Measurements from ENCODE around the gene S100A4. TPM values are rescaled to one million over a fixed set of nuclear protein-coding genes. Genes with fewer than 3 reads are reported as not detected.

S100A4 gene
- total and polyA plus RNA-seq, 4 donors = 44.0 to 2,351 (median 762) TPM

DNA sequence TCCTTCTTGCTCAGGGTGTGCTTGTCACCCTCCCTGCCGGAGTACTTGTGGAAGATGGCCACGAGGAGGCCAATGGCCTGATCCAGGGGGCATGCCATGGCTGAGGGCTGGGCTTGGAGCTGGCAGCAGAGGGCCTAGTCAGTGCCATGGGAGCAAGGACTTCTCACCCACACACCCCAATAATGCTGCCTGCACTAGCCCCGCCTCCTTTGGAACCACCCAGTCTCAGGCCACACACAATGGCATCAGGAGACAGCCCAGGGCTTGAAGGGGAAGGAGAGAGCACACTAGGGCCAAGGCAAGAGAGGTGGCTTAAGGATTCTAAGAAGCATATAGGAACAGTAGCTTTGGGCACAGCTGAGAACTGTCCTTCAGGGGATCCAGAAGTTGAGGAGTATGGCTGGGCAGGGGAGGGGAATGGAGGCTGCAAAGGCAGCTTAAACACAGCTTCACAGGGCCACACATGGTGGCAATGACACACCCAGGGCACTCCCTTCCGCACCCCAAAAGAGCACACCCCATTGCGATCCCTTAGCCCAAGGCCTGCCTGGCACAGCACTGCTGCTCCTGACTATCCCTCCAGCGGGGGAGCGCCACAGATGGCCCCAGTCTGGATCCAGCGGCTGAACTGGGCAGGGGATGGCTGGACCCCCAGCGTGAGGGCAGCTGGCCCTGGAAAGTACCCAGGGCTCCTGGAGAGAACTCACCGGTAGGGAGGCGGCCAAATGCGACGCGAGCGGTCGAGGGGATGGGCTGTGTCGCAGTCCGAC, 10.2 kb downstream of the S100A4 start, which contains the start of gene S100A6:
S100A6 (minus strand) TSS at position 750 of the 770 bp plus-strand sequence; CDS start at position 98, 652 bp downstream.
- Histone ChIP-seq H3K27ac (ENCODE audit: low read depth in 1 of 2, low read length in 1 of 2) (peak within 1 kb of the TSS; percentile 88 to 99), H3K9ac (ENCODE audit: insufficient read depth in 1 of 2, low read length in 2 of 2) (peak within 1 kb of the TSS; percentile 84 to 87), H3K9me3 (ENCODE audit: control insufficient read depth in 4 of 4, insufficient read depth in 3 of 4, low read length in 3 of 4) (no peaks in the 10 kb centered on the region), H3K4me3 (peak within 1 kb of the TSS; percentile 87), H3K27me3 (ENCODE audit: control insufficient read depth in 3 of 3, insufficient read depth in 3 of 3, low read length in 2 of 3) (no peaks in the 10 kb centered on the region), H3K36me3 (ENCODE audit: control insufficient read depth in 4 of 4, insufficient read depth in 4 of 4, low read length in 4 of 4) (peaks cover 0 to 3% (median 0%) of the 10 kb centered on the region in 4 donors), H3K4me1 (ENCODE audit: control insufficient read depth in 5 of 5, insufficient read depth in 5 of 5, low read length in 5 of 5) (peaks cover 0 to 32% (median 16%) of the 10 kb centered on the region in 5 donors)
- ATAC-seq (ENCODE audit: insufficient read depth, low FRiP score) (peak; percentile 43), DNase-seq (peak; percentile 26 to 49 (median 33))
- TF ChIP-seq, protein P1, sequence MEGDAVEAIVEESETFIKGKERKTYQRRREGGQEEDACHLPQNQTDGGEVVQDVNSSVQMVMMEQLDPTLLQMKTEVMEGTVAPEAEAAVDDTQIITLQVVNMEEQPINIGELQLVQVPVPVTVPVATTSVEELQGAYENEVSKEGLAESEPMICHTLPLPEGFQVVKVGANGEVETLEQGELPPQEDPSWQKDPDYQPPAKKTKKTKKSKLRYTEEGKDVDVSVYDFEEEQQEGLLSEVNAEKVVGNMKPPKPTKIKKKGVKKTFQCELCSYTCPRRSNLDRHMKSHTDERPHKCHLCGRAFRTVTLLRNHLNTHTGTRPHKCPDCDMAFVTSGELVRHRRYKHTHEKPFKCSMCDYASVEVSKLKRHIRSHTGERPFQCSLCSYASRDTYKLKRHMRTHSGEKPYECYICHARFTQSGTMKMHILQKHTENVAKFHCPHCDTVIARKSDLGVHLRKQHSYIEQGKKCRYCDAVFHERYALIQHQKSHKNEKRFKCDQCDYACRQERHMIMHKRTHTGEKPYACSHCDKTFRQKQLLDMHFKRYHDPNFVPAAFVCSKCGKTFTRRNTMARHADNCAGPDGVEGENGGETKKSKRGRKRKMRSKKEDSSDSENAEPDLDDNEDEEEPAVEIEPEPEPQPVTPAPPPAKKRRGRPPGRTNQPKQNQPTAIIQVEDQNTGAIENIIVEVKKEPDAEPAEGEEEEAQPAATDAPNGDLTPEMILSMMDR (IDR thresholded peaks at IDR 0.05; ENCODE audit: control extremely low read depth, extremely low read depth) = no peak
- WGBS, 2 donors = 4 to 15% methylated on average over 18 of the region's 18 CpGs

DNA sequence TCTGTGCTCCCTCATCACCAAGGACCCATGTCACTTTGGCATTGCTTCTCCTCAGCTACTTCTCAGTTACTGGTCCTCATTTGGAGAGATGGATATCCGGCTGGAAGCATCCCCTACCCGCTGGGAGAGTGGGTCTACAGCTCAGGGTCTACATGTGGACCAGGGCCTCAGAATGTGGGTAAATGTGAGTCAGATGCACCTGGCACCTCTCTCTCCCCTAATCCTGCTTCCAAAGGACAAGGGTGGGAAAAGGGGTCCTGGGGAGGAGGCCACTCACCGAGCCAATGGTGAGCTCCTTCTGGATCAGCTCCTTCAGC, 10.7 kb downstream of the S100A4 start:
- H3K36me3 ChIP-seq (ENCODE audit: control insufficient read depth in 4 of 4, insufficient read depth in 4 of 4, low read length in 4 of 4) = peaks cover 0 to 3% (median 0%) of the 10 kb centered on the region in 4 donors
- H3K4me1 ChIP-seq (ENCODE audit: control insufficient read depth in 5 of 5, insufficient read depth in 5 of 5, low read length in 5 of 5) = peaks cover 0 to 32% (median 16%) of the 10 kb centered on the region in 5 donors
- 65 to 83% methylated on average over 3 of the region's 3 CpGs for WGBS, 2 donors
- DNase-seq (no peak), ATAC-seq (ENCODE audit: insufficient read depth, low FRiP score) (no peak)
- H3K9me3 ChIP-seq (ENCODE audit: control insufficient read depth in 4 of 4, insufficient read depth in 3 of 4, low read length in 3 of 4) = no peaks in the 10 kb centered on the region
- peak overlapping the region in 1 of 2 donors; percentile 16 for H3K9ac ChIP-seq (ENCODE audit: insufficient read depth in 1 of 2, low read length in 2 of 2)
- peak overlapping the region; percentile 88 to 99 for H3K27ac ChIP-seq (ENCODE audit: low read depth in 1 of 2, low read length in 1 of 2)
- peak overlapping the region; percentile 87 for H3K4me3 ChIP-seq
- no peaks in the 10 kb centered on the region for H3K27me3 ChIP-seq (ENCODE audit: control insufficient read depth in 3 of 3, insufficient read depth in 3 of 3, low read length in 2 of 3)
- TF ChIP-seq, protein P1 (IDR thresholded peaks at IDR 0.05; ENCODE audit: control extremely low read depth, extremely low read depth) = no peak

DNA sequence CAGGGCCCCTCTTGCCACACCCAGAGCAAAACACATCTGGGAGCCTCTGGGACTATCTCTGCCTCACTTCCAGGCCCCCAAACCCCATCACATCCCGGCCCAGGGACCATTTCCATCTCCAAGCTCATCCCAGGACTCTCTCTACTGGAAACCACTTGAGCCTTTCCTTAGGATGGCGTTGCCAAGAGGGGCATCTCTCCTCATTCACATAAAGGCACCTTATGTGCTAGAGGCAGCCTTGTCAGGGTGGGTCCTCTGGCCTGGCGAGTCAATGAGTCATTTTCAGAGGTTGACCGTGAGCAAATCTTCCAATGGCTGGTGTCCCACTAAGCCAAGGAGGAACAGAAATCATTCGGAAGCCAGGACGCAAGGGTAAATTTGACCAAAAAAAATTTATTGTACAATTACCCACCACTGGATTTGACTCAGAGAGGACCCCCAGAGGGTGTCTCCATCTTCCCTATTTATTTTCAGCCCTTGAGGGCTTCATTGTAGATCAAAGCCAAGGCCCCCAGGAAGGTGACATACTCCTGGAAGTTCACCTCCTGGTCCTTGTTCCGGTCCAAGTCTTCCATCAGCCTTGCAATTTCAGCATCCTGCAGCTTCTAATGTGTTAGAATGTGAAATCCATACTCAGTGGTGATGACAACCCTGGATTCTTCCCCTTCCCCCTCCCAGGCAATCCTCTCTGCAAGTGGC, 11.2 kb downstream of the S100A4 start:
- ATAC-seq (ENCODE audit: insufficient read depth, low FRiP score) = no peak
- peaks cover 0 to 3% (median 0%) of the 10 kb centered on the region in 4 donors for H3K36me3 ChIP-seq (ENCODE audit: control insufficient read depth in 4 of 4, insufficient read depth in 4 of 4, low read length in 4 of 4)
- no peaks in the 10 kb centered on the region for H3K27me3 ChIP-seq (ENCODE audit: control insufficient read depth in 3 of 3, insufficient read depth in 3 of 3, low read length in 2 of 3)
- WGBS, 2 donors = 59 to 90% methylated on average over 7 of the region's 7 CpGs
- DNase-seq = no peak
- peak overlapping the region; percentile 88 to 99 for H3K27ac ChIP-seq (ENCODE audit: low read depth in 1 of 2, low read length in 1 of 2)
- no peaks in the 10 kb centered on the region for H3K9me3 ChIP-seq (ENCODE audit: control insufficient read depth in 4 of 4, insufficient read depth in 3 of 4, low read length in 3 of 4)
- H3K9ac ChIP-seq (ENCODE audit: insufficient read depth in 1 of 2, low read length in 2 of 2) = no peak overlapping the region
- TF ChIP-seq, protein P1 (IDR thresholded peaks at IDR 0.05; ENCODE audit: control extremely low read depth, extremely low read depth) = no peak
- H3K4me1 ChIP-seq (ENCODE audit: control insufficient read depth in 5 of 5, insufficient read depth in 5 of 5, low read length in 5 of 5) = peaks cover 0 to 32% (median 16%) of the 10 kb centered on the region in 5 donors
- H3K4me3 ChIP-seq = peak overlapping the region; percentile 87

All from lung (tissue), 12 donors.